DOHH2 (cell line): Measurements from ENCODE around the gene JAM2.

ENCODE experiments used
- H3F3A ChIP-seq: fragments of 200-600 bp; sonication (generic), shearing (Covaris generic); 2 replicates; pipeline ENCODE4 v1.6.0; 2016; ENCODE audit warnings: antibody characterized with exemption, mild to moderate bottlenecking; ENCODE audit not compliant: control insufficient read depth, insufficient read depth
- H3K27ac ChIP-seq: fragments of 200-600 bp; sonication (generic); 2 replicates; pipeline ENCODE4 v1.5.1; 2014; ENCODE audit warnings: low read depth, mild to moderate bottlenecking, low read length, moderate library complexity
- H3K27me3 ChIP-seq: fragments of 200-600 bp; sonication (generic); 2 replicates; pipeline ENCODE4 v1.6.1; 2014; ENCODE audit warnings: mild to moderate bottlenecking, low read length, mixed read lengths; ENCODE audit not compliant: control insufficient read depth
- H3K36me3 ChIP-seq: fragments of 200-600 bp; sonication (generic); 2 replicates; pipeline ENCODE4 v1.6.1; 2014; ENCODE audit warnings: mild to moderate bottlenecking, low read length, moderate library complexity, mixed read lengths; ENCODE audit not compliant: control insufficient read depth
- H3K4me1 ChIP-seq: fragments of 200-600 bp; sonication (generic); 2 replicates; pipeline ENCODE4 v1.6.1; 2014; ENCODE audit warnings: mild to moderate bottlenecking, low read length, mixed read lengths; ENCODE audit not compliant: control insufficient read depth
- H3K4me2 ChIP-seq: fragments of 200-600 bp; sonication (generic); 2 replicates; pipeline ENCODE4 v1.6.0; 2014; ENCODE audit warnings: mild to moderate bottlenecking, low read length, moderate library complexity
- H3K4me3 ChIP-seq: fragments of 200-600 bp; sonication (generic); 2 replicates; pipeline ENCODE4 v1.5.1; 2014; ENCODE audit warnings: mild to moderate bottlenecking, low read length, mixed read lengths
- H3K79me2 ChIP-seq: fragments of 200-600 bp; sonication (generic); 2 replicates; pipeline ENCODE4 v1.6.1; 2014; ENCODE audit warnings: mild to moderate bottlenecking, low read length, mixed read lengths; ENCODE audit not compliant: control insufficient read depth
- H3K9me2 ChIP-seq: fragments of 200-600 bp; sonication (generic); replicated peaks from 2 replicates; pipeline ENCODE4 v1.6.1; 2014; ENCODE audit warnings: mild to moderate bottlenecking, low read length, mixed read lengths; ENCODE audit not compliant: control insufficient read depth
- H3K9me3 ChIP-seq: fragments of 200-600 bp; sonication (generic); 2 replicates; pipeline ENCODE4 v1.6.1; 2014; ENCODE audit warnings: antibody characterized with exemption, low read length, mixed read lengths; ENCODE audit not compliant: control insufficient read depth, insufficient read depth
- H4K20me1 ChIP-seq: fragments of 200-600 bp; sonication (generic); 2 replicates; pipeline ENCODE4 v1.6.0; 2014; ENCODE audit warnings: low read depth, mild to moderate bottlenecking, antibody characterized with exemption, low read length, moderate library complexity; ENCODE audit not compliant: control insufficient read depth, insufficient read depth
- CTCF ChIP-seq: fragments of 200-600 bp; sonication (generic); IDR thresholded peaks from one replicate; pipeline ENCODE4 v1.5.1; 2014; ENCODE audit warnings: antibody characterized with exemption, mild to moderate bottlenecking, low read depth, low read length; ENCODE audit not compliant: poor library complexity, severe bottlenecking
- EZH2phosphoT487 ChIP-seq: fragments of 200-600 bp; sonication (generic); IDR thresholded peaks from 2 replicates; pipeline ENCODE4 v1.6.1; 2017; ENCODE audit warnings: borderline replicate concordance, mild to moderate bottlenecking, antibody characterized with exemption, low read length, moderate library complexity, mixed read lengths

Gene JAM2

GRCh38 chr21:25637851-25638659 is 1.0 kb upstream of the JAM2 start:
- peaks cover 7% of the 10 kb centered on the region; the same call in 1 of the 2 replicates for H3F3A ChIP-seq
- H3K4me2 ChIP-seq, result peak overlapping the region; percentile 68
- H3K9me2 ChIP-seq, result no peaks in the 10 kb centered on the region
- peak overlapping the region; percentile 83 for H3K4me3 ChIP-seq
- no peaks in the 10 kb centered on the region for H3K36me3 ChIP-seq
- no peaks in the 10 kb centered on the region for H4K20me1 ChIP-seq
- peaks cover 26% of the 10 kb centered on the region for H3K4me1 ChIP-seq
- peaks cover 7% of the 10 kb centered on the region for H3K27me3 ChIP-seq
- H3K79me2 ChIP-seq, result no peaks in the 10 kb centered on the region
- TF ChIP-seq EZH2phosphoT487, result no peak
- no peak for TF ChIP-seq CTCF
- H3K9me3 ChIP-seq, result no peaks in the 10 kb centered on the region
- H3K27ac ChIP-seq, result peak overlapping the region; percentile 38

DNA sequence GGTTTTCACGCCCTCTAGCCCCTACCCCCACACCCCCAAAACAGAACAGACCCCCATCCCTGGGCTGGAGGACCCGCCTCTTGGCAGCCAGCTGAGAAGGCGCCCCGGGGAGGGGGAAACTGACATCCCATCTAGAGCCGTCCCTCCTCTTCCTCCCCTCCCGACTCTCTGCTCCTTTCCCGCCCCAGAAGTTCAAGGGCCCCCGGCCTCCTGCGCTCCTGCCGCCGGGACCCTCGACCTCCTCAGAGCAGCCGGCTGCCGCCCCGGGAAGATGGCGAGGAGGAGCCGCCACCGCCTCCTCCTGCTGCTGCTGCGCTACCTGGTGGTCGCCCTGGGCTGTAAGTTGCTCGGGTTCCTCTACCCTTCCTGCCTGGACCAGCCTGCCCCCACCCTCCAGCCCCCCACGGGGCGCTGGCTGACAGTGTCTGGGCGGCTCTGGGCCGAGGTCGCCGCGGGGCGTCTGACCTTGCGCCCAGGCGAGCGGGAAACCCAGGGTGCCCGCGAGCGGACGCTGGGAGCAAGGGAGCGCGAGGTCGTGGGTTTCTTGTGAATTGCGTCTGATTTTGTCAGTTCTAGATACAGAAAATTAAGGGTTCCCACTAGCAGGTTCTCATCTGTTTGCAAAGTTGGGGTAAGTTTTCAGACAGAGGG is 618 bp downstream of the JAM2 start:
- TF ChIP-seq CTCF (peak; percentile 56), EZH2phosphoT487 (no peak)
- Histone ChIP-seq H3K79me2 (no peaks in the 10 kb centered on the region), H3F3A (peaks cover 7% of the 10 kb centered on the region; the same call in 1 of the 2 replicates), H4K20me1 (no peaks in the 10 kb centered on the region), H3K9me2 (no peaks in the 10 kb centered on the region), H3K36me3 (no peaks in the 10 kb centered on the region), H3K27ac (peak overlapping the region; percentile 38; the same call in 1 of the 2 replicates), H3K9me3 (no peaks in the 10 kb centered on the region), H3K4me1 (peaks cover 26% of the 10 kb centered on the region), H3K4me2 (peak overlapping the region; percentile 68), H3K4me3 (peak overlapping the region; percentile 83), H3K27me3 (peaks cover 7% of the 10 kb centered on the region)

- peaks cover 7% of the 10 kb centered on the region; the same call in 1 of the 2 replicates for H3F3A ChIP-seq
- H3K9me3 ChIP-seq, result no peaks in the 10 kb centered on the region
- peak overlapping the region; percentile 83 for H3K4me3 ChIP-seq
- H4K20me1 ChIP-seq, result no peaks in the 10 kb centered on the region
- no peaks in the 10 kb centered on the region for H3K9me2 ChIP-seq
- TF ChIP-seq CTCF, result no peak
- TF ChIP-seq EZH2phosphoT487, result no peak
- H3K27me3 ChIP-seq, result peaks cover 7% of the 10 kb centered on the region
- H3K4me1 ChIP-seq, result peaks cover 26% of the 10 kb centered on the region
- peak overlapping the region; percentile 68 for H3K4me2 ChIP-seq
- no peak overlapping the region for H3K27ac ChIP-seq
- no peaks in the 10 kb centered on the region for H3K79me2 ChIP-seq
- no peaks in the 10 kb centered on the region for H3K36me3 ChIP-seq
Observed at GRCh38 chr21:25640202-25640942, 1.3 kb downstream of the JAM2 start.
